ENCODE data around the gene NUDT22. TPM values are rescaled to one million over a fixed set of nuclear protein-coding genes. Genes with fewer than 3 reads are reported as not detected.

Gene NUDT22
- total RNA-seq, 1 experiment from 2014 or later = 31.9 TPM

DNA sequence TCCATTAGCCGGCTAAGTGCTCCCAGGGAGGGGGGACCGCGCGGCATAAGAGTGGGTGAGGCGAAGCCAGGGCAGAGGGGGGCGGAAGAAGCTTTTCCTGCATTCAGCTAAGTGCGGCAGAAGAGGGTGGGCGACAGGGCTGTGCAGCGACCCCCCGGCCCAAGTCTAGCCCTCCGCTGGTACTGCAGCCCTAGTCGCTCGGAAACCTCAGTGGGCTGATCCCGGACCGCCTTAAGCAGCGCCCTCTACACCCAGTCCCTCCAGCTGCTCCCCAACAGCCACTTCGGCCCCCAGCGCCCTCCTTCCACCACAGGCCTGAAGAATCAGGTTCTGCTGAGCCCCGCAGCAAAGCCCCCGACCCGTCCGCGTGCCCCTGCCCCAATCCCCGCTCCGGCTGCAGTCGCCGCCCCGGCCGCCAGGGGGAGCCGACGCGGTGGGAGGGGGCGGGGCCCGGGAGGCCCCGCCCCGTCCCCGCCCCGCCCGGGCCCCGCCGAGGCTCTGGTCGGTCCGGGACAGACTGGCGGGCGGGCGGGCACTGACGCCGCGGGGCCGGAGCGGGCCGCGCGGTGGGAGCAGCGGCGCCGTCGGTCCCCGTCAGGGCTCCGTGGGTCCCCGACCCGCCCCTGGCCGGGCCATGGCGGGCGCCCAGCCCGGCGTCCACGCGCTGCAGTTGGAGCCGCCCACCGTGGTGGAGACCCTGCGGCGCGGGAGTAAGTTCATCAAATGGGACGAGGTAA lies 25.1 kb downstream of the NUDT22 start, which contains the start of gene PLCB3:
TSS of gene PLCB3 (plus strand) at position 515 of the 737 bp plus-strand sequence. CDS start at position 635, 120 bp downstream.
- peak within 1 kb of the TSS; percentile 85 for H3K27ac Mint-ChIP-seq (ENCODE audit: unreplicated experiment)
- H3K4me3 Mint-ChIP-seq (ENCODE audit: unreplicated experiment) = peak within 1 kb of the TSS; percentile 99
- no TSS peak for BruUV-seq (replicated peaks)
- no peaks in the 10 kb centered on the region for H3K9me3 Mint-ChIP-seq (ENCODE audit: unreplicated experiment)
- H3K9me3 ChIP-seq = no peaks in the 10 kb centered on the region
- peak; percentile 63 to 91 for TF ChIP-seq CTCF (IDR thresholded peaks at IDR 0.05; ENCODE audit: insufficient read depth in 1 of 2, low read depth in 1 of 2, low read length in 1 of 2, severe bottlenecking in 1 of 2, unreplicated experiment in 1 of 2)
- CTCF ChIA-PET = interaction anchor here (0.7 to 1.8 kb wide), 7 partner anchors 14 to 109 kb away, joined by 4 to 13 read pairs (median 7); partner anchors contain the start of genes ESRRA, NUDT22 and TRPT1
- intact Hi-C loops (cut with micrococcal nuclease; ENCODE audit: unreplicated experiment) = loop anchor here (1.0 kb wide), 2 partner anchors 19 to 53 kb away; no protein-coding TSS in a partner anchor
- peaks cover 2% of the 10 kb centered on the region; the same call in 1 of the 2 replicates for H3K36me3 ChIP-seq (ENCODE audit: control insufficient read depth, insufficient read depth, low read length)
- H3K36me3 Mint-ChIP-seq (ENCODE audit: insufficient read depth, unreplicated experiment) = peaks cover 30% of the 10 kb centered on the region
- DNase-seq = peak in 1 of 2 experiments; percentile 77
- peaks cover 26% of the 10 kb centered on the region for H3K4me1 ChIP-seq
- H3K4me3 ChIP-seq (ENCODE audit: low read depth, low read length) = peak within 1 kb of the TSS; percentile 66
- H3K4me1 Mint-ChIP-seq (ENCODE audit: low read depth, unreplicated experiment) = peaks cover 13% of the 10 kb centered on the region
- POLR2A ChIA-PET = interaction anchor here (0.5 to 0.9 kb wide), 2 partner anchors 9 to 54 kb away, joined by 3 to 5 read pairs; partner anchors contain the start of gene ESRRA
- H3K27me3 Mint-ChIP-seq (ENCODE audit: insufficient read depth, unreplicated experiment) = no peaks in the 10 kb centered on the region
- no peaks in the 10 kb centered on the region for H3K27me3 ChIP-seq (replicated peaks; ENCODE audit: control insufficient read depth, insufficient read depth, low read length)

DNA sequence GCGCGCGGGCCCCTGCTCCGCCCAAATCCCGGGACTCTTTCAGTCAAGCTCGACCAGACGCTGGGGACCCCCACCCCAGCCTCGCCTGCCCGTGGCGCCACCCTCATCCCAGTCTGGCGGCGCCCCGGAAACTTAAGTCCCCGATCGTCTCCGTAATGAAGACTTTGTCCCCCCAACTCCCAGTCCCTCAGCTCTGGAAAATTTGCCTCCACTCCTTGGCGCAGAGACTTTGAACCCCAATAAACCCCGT lies 25.6 kb downstream of the NUDT22 start:
- Mint-ChIP-seq H3K27me3 (ENCODE audit: insufficient read depth, unreplicated experiment) (no peaks in the 10 kb centered on the region), H3K4me3 (ENCODE audit: unreplicated experiment) (peak overlapping the region; percentile 99), H3K9me3 (ENCODE audit: unreplicated experiment) (no peaks in the 10 kb centered on the region), H3K27ac (ENCODE audit: unreplicated experiment) (peak overlapping the region; percentile 85), H3K4me1 (ENCODE audit: low read depth, unreplicated experiment) (peaks cover 13% of the 10 kb centered on the region), H3K36me3 (ENCODE audit: insufficient read depth, unreplicated experiment) (peaks cover 30% of the 10 kb centered on the region)
- intact Hi-C loops (cut with micrococcal nuclease; ENCODE audit: unreplicated experiment) = loop anchor here (1.0 kb wide), 2 partner anchors 19 to 53 kb away; no protein-coding TSS in a partner anchor
- H3K4me3 ChIP-seq (ENCODE audit: low read depth, low read length) = peak overlapping the region; percentile 66
- no peaks in the 10 kb centered on the region for H3K9me3 ChIP-seq
- no TSS peak for BruUV-seq (replicated peaks)
- no peaks in the 10 kb centered on the region for H3K27me3 ChIP-seq (replicated peaks; ENCODE audit: control insufficient read depth, insufficient read depth, low read length)
- H3K36me3 ChIP-seq (ENCODE audit: control insufficient read depth, insufficient read depth, low read length) = peaks cover 4% of the 10 kb centered on the region
- TF ChIP-seq CTCF (IDR thresholded peaks at IDR 0.05; ENCODE audit: insufficient read depth in 1 of 2, low read depth in 1 of 2, low read length in 1 of 2, severe bottlenecking in 1 of 2, unreplicated experiment in 1 of 2) = no peak
- CTCF ChIA-PET = interaction anchor here (0.8 to 1.8 kb wide), 10 partner anchors 9 to 66 kb away, joined by 3 to 13 read pairs (median 8); partner anchors contain the start of genes ESRRA, FKBP2, NUDT22 and STIP1
- no peak for DNase-seq
- POLR2A ChIA-PET = interaction anchor here (0.5 to 1.4 kb wide), 2 partner anchors 53 to 66 kb away, joined by 4 to 5 read pairs; partner anchors contain the start of genes ESRRA, PRDX5 and TRMT112
- H3K4me1 ChIP-seq = peaks cover 26% of the 10 kb centered on the region

DNA sequence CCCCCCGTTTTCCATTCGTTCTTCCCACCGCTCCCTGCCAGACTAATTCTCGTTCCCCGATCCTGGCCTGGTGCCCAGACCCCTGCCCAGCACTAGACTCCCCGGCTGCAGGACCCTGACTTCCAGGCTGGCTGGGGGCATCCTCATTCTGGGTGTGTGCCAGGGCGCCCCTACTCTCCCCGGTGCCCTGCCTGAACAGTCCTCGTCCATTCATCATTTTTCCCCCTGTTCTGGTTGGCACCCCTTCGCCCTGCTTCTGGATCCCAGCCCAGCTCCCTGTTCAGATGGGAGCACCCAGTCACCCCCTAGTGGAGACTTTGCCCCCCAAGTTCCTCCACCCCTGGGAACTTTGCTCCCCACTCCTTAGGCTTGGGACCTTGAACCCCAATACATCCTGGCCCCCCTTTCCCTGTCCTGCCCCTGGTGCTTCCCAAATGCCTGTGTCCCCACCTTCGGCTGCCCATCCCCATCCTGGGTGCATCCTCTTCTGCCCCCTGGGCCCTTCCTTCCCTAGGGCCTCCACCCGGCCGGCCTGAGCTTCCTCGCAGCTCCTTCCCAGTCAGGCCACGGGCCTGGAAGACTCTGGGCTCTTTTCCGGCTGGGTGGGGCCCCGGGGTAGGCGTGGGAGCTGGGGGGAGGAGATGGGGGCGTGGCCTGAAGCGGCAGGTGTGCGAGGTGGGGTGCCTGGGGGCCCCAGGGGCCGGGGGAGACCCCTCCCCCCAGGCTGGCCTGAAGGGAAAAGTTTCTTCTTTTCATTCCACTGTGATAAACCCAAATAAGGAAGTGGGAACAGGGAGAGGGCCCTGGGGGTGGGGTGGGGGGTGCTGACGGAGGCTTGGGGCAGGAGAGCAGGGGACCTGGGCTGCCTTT lies 26.2 kb downstream of the NUDT22 start:
- CTCF ChIA-PET = interaction anchor here (0.5 to 1.8 kb wide), 16 partner anchors 9 to 1502 kb away, joined by 3 to 13 read pairs (median 5); partner anchors contain the start of genes ESRRA, FKBP2, NUDT22 and POLR2G
- H3K36me3 Mint-ChIP-seq (ENCODE audit: insufficient read depth, unreplicated experiment) = peaks cover 24% of the 10 kb centered on the region
- Histone ChIP-seq H3K4me3 (ENCODE audit: low read depth, low read length) (peak overlapping the region; percentile 66), H3K9me3 (no peaks in the 10 kb centered on the region), H3K4me1 (peaks cover 26% of the 10 kb centered on the region), H3K36me3 (ENCODE audit: control insufficient read depth, insufficient read depth, low read length) (peaks cover 4% of the 10 kb centered on the region), H3K27me3 (replicated peaks; ENCODE audit: control insufficient read depth, insufficient read depth, low read length) (no peaks in the 10 kb centered on the region)
- peak; percentile 77 to 84 for DNase-seq
- TSS peak; percentile 12 for BruUV-seq (replicated peaks)
- intact Hi-C loops (cut with micrococcal nuclease; ENCODE audit: unreplicated experiment) = no loop called here
- no peaks in the 10 kb centered on the region for H3K9me3 Mint-ChIP-seq (ENCODE audit: unreplicated experiment)
- H3K4me3 Mint-ChIP-seq (ENCODE audit: unreplicated experiment) = peak overlapping the region; percentile 99
- TF ChIP-seq CTCF (IDR thresholded peaks at IDR 0.05; ENCODE audit: insufficient read depth in 1 of 2, low read depth in 1 of 2, low read length in 1 of 2, severe bottlenecking in 1 of 2, unreplicated experiment in 1 of 2) = peak; percentile 36 to 48
- POLR2A ChIA-PET = interaction anchor here (1.0 to 1.4 kb wide), 3 partner anchors 11 to 66 kb away, joined by 4 to 6 read pairs (median 4); partner anchors contain the start of genes PRDX5, STIP1 and TRMT112
- H3K27me3 Mint-ChIP-seq (ENCODE audit: insufficient read depth, unreplicated experiment) = no peaks in the 10 kb centered on the region
- peaks cover 13% of the 10 kb centered on the region for H3K4me1 Mint-ChIP-seq (ENCODE audit: low read depth, unreplicated experiment)
- peak overlapping the region; percentile 85 for H3K27ac Mint-ChIP-seq (ENCODE audit: unreplicated experiment)

Data from Caco-2 (cell line).